Activated CD4-positive, alpha-beta T cell treated with anti-CD3 and anti-CD28 coated beads for 4 hours (primary cell): ENCODE results near the gene EXOSC7.
"Not testable (repeated sequence)": the region's sequence is repeated elsewhere in the genome, so short reads cannot be mapped to it uniquely, and the experiment has no call there.

ENCODE experiments used
- DNase-seq, 2 donors: peaks; one replicate each; pipeline ENCODE4 v3.0.0-alpha.2; 2020

The EXOSC7 gene

GRCh38 chr3:45027441-45027840 is 51.4 kb downstream of the EXOSC7 start:
- DNase-seq: no peak

DNA sequence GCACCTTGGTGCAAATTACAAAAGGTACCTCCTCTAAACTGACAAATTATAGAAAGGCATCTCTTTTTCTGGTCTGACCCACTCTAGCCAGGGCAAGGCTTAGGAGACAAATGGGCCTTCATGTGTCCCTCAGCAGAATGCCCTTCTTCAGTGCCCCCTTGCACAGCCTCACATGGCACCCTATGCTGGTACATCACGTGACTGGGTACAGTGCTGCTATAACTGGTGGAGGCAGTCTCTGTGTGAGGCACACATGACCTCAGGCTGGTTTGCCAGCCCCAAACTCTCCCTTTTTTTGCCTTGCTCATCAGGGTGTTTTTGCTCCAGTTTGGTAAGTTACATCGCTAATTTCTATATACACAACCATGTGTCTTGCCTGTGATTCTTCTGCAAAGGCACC is 53.2 kb downstream of the EXOSC7 start:
- DNase-seq: no peak

- no peak for DNase-seq
Observed at GRCh38 chr3:45029661-45030060, 53.6 kb downstream of the EXOSC7 start.

DNA sequence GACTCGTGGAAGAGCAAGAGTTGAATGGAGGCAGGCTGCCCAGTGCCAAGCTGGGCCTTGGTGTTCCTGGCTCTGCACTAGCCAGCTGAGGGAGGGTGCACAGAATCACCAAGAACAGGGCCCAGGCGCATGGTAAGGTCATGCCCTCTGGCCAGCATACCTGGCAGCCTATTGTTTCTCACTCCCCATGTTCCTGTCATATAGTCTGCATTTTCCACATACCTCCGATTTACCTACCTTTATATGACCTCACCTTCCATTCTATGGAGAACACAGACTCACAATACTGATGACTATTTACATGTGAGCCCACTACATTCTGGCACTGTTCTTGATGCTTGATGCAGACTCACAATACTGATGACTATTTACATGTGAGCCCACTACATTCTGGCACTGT is 55.5 kb downstream of the EXOSC7 start:
- DNase-seq: no peak

DNA sequence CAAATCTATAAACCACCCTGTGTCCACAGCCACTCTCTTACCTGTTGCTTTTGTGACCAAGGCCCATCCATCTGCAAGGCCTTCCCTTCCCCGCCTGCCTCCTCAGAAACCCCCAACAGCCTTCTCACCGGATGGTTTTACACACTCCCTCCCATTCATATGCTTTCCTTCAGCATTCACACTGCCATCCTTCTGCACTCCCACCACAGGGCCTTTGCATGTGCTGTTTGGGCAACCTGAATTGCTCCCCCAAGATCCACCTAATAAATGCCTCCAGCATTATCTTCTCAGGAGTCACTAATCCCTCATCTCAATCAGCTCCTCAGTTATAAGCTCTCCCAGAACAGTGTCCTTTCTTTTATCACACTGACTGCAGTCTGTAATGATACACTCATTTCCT is 56.1 kb downstream of the EXOSC7 start:
- no peak for DNase-seq

GRCh38 chr3:45033791-45034190 is 57.7 kb downstream of the EXOSC7 start:
- DNase-seq: no peak

DNA sequence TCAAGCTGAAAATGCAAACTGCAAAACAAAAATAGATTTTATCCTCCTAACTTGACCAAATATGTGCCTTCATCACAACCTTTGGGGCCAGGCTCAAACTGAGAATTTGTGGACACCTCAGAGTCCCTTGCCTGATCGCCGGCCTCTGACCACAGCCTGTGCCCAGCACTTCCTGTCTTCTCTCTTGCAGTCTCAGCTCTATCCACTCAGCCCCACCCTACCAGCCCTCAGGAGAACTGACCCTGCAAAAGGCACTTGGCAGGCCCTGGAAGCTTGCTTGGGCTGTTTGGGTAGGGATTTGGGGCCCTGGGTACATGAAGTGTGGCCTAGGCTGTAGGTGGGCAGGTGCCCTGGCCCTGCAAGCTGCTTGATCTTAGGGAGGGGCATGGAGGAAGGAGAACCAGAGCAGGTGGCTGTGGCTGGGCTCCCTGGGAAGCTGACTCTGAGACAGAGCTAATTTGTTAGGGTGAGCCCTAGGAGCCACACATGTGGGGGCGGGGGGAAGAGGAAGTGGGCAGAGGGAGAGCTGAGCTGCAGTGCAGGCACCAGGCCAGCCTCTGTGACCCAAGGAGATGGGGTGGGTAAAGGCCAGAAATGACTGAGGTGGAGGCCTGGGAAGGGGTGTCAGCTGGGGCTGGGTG is 58.7 kb downstream of the EXOSC7 start:
- DNase-seq: peak; percentile 6 to 16

- DNase-seq: peak; percentile 18 to 19
Observed at GRCh38 chr3:45035441-45036301, 59.6 kb downstream of the EXOSC7 start.

DNA sequence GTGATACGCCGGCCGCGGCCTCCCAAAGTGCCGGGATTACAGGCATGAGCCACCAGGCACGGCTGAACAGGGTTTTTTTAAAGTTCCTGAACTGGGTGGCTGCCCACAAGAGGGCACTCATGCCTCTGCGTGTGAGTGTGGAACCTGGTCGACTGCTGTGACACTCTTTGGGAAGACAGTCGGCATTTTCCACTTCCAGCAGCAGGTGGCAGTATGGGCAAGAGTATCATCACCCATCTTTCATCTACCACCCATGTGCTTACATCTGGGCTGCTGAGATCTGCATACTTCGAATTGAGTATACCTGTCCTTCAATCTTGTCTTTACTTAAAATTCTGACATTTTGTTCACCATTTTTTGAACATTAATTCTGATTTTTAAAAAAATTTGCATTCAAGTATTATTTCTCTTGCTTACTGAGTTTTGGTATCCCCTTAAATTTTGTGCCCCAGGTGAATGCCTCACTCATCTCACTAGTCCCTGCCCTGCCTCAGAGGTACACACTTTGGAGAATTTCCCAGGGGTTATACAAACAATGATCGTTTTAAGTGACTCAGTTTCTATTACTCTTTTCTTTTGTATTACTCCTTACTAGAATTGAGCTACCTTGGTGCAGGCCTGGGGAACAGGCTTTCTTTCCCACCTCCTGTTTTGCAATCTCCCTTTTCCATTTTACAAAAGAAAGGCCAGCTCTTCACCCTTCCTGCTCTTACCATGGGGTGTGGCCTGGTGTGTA is 61.8 kb downstream of the EXOSC7 start:
- peak; percentile 88 to 94 for DNase-seq

GRCh38 chr3:45041666-45042065 is 65.6 kb downstream of the EXOSC7 start:
- no peak for DNase-seq

DNA sequence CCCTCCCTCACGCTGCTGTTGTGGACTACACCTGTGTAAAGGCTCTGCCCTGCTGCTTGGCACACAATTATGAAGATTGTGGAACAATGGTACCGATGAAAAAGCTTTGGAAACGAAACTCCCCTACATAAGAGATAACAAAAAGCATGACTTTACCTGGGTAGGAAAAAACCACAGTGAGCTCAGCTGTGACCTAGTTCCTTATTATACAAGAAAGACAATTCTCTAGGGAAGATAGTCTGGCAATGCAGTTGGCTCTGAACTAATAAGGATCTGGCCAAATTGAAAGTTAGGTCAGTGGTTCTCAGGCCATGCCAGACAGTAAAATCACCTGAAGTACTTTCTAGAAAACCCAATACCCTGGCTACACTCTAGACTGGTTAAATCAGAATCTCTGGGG is 66.1 kb downstream of the EXOSC7 start:
- DNase-seq: no peak

- no peak for DNase-seq
Observed at GRCh38 chr3:45043728-45044299, 67.8 kb downstream of the EXOSC7 start.

DNA sequence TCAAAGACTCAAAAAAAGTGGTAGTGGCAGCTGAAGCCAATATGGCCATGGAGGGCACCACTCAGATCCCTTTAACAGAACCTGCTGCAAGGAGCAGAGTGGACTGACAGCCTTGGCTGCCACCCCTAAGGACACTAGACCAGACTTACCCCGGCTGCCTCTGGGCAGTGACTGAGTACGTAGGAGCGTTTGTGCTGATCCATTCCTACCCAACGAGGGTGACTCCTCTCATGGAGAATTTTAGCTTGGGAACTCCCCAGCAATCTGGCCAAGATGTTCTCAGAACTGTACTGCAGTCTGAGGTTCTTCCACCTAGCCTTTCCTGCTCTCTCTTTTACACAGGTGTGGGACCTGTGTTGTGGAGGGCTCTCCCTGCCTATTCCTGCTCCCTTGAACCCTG is 72.2 kb downstream of the EXOSC7 start:
- DNase-seq: no peak

- DNase-seq: no peak
Observed at GRCh38 chr3:45049807-45050206, 73.8 kb downstream of the EXOSC7 start.

GRCh38 chr3:45051685-45052084 is 75.6 kb downstream of the EXOSC7 start:
- no peak for DNase-seq

- not testable (repeated sequence) for DNase-seq
Observed at GRCh38 chr3:45053805-45054195, 77.8 kb downstream of the EXOSC7 start.

DNA sequence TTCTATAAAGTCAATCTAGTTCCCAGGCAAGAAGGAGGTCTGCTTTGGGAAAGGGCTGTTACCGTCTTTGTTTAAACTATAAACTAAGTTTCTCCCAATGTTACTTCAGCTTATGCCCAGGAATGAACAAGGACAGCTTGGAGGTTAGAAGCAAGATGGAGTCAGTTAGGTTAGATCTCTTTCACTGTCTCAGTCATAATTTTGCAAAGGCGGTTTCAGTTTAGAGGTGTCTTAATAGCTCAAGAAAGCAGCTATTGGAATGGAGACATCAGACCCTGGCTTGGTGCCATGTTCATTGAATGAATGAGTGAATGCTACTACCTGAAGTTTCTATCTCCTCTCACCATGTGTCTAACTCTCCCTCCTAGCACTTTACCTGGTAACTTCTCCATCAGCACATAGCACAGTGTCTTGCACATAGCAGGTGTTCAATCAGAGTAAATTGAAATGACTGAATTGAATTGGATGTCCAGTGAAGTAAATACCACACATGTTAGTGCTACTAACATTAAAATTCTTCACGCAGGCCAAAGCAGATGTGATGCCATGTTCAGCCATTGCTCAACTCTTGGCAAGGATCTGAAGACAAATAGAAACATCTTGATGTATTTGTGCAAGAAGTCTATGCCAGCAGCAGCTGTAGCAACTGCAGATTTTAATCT is 78.3 kb downstream of the EXOSC7 start:
- DNase-seq: no peak

DNA sequence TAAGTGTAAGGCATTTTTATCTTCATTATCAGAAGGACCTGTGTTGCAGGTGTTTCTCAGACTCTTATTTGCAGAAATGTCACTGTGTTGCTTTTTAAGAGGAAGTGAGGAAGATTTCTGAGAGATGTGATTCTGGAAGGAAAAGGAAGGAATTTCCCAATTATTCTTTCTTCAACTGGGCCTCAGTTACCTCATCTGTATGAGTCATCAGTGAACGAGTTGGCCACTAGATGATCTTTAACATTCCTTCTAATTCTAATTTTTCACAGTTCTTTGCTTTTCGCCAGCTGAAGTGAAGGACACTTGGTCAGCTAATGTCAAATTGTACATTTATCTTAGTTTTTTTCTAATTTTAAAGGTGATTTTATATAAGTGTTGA is 79.0 kb downstream of the EXOSC7 start:
- DNase-seq: no peak

DNA sequence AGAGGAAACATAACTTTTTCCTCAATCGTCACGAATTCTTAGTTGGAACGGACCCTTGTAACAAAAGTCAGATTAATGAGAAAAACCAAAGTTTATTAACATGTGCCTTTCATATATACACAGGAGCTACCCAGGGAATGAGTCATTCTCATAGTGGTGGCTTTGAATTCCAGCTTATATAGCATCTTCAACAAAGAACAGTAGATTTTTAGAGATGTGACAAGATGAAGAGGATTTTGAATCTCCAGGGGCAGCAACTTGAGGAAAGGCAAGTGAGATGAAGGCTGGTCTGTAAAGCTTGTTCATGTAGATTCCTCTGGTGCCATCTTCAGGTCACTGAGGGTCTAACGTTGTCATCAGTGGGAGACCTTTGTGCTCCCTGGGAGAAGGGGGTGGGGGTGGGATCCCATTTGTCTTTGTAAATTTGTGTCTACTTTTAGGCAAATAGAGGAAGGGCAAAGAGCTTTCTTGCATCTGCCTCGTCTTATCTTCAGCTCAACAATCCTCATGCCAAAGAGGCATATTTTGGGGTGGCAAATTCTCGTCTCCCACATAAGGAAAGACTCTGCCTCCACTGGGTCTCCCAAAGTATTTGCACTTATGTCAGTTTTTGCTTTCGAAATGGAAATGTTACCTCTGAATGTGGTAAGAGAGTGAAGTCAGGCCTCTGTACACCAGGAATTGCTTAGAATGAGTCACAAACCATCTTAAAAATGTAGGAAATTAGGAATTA is 79.5 kb downstream of the EXOSC7 start:
- DNase-seq: no peak

- no peak for DNase-seq
Observed at GRCh38 chr3:45056608-45057301, 80.7 kb downstream of the EXOSC7 start.

- DNase-seq: peak in 1 of 2 donors; percentile 10
Observed at GRCh38 chr3:45057557-45057956, 81.5 kb downstream of the EXOSC7 start.

DNA sequence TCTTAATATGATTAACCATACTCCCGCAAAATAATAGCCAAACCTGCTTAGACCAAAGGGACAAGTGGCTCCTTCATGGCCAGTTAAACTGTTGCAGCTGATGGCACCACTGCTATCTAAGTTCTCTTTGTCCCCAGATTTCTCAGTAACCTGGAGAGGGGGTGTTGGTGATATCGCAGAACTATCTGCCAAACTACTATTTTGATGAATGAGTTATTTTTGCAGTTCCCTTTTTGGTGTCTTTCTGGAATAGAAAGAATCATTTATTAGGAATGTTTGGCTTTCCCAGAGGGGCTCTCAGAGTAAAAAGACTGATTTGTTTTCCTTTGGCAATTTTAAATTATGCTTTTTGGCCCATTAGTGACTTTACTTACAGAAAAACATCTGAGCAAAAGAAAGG is 83.1 kb downstream of the EXOSC7 start:
- DNase-seq: no peak
